ENCODE results near the gene DPM2. TPM values are rescaled to one million over a fixed set of nuclear protein-coding genes. Genes with fewer than 3 reads are reported as not detected.

The DPM2 gene
- total and polyA plus RNA-seq, 2 experiments from 2014 or later, result 27.0 to 66.5 TPM

DNA sequence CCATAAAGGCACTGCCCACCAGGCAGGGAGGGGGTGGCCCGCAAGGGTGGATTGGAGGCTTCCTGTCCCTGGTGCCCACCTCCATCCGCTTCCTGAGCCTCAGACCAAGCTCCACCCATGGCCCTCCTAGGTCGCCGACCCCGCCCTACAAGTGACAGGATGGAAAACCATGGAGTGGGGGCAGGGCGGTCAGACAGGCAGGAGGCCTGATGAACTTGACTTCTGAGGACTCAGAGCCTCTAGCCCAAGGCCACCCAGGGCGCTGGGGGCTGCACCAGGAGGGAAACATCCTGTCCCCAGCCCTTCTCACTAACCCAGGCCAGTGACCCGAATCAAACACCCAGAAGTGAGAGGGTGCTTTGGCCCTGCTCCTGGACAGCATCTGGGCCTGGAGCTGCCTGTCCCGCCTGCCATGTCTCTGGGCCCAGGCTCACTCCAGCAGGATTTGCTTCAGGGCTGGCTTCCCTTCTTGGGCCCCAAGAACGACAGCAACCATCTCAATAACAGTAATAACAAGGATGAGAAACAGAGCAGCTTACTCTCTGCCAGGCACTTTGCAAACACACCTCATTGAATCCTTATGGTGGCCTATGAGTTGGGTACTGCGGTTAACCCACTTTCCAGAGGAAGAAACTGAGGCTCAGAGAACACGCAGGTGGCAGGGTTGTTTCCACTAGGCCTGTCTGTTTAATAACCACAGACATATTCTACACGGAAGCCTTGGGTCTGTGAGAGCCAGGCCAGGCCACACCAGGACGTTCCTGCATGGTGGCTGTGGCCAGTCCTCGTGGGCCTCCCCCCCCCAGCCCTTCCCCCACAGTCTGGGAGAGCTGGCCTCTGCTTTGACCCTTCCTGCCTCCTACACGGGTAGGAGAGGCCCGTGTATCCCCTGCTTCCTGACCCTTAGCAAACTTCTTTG, 33.8 kb downstream of the DPM2 start:
- peak; percentile 36 for DNase-seq
- H3K4me2 ChIP-seq (ENCODE audit: unreplicated experiment), result no peak overlapping the region
- H3K9me2 ChIP-seq (ENCODE audit: insufficient read depth), result no peaks in the 10 kb centered on the region
- no peaks in the 10 kb centered on the region for H4K20me1 ChIP-seq (ENCODE audit: insufficient read depth)
- WGBS, 2 experiments (ENCODE audit: low coverage in 1 of 2, low lambda C conversion rate in 2 of 2, missing lambda C conversion rate in 2 of 2), result 47 to 49% methylated on average over 14 to 17 of the region's 17 CpGs
- no peak overlapping the region for H3K4me3 ChIP-seq
- H3K9me3 ChIP-seq (ENCODE audit: low read depth), result no peaks in the 10 kb centered on the region
- H3K36me3 ChIP-seq (ENCODE audit: low read depth), result no peaks in the 10 kb centered on the region
- H3K9ac ChIP-seq, result peak overlapping the region; percentile 1; the same call in 1 of the 2 replicates
- peak overlapping the region; percentile 25; the same call in 1 of the 2 replicates for H3K27ac ChIP-seq
- TF ChIP-seq EZH2 (IDR thresholded peaks at IDR 0.05; ENCODE audit: insufficient read depth, poor library complexity, severe bottlenecking) (no peak), EZH2phosphoT487 (IDR thresholded peaks at IDR 0.05; ENCODE audit: insufficient read depth, low read depth) (no peak)
- peaks cover 9% of the 10 kb centered on the region; the same call in 1 of the 2 replicates for H3F3A ChIP-seq (ENCODE audit: insufficient read depth)
- peaks cover 32% of the 10 kb centered on the region for H3K4me1 ChIP-seq (ENCODE audit: insufficient read depth)
- no peaks in the 10 kb centered on the region for H3K27me3 ChIP-seq (replicated peaks; ENCODE audit: insufficient read depth)
- in situ Hi-C loops (cut with MboI), result no loop called here
- no peaks in the 10 kb centered on the region for H3K79me2 ChIP-seq (ENCODE audit: insufficient read depth)
- peak overlapping the region; percentile 20; the same call in 1 of the 2 replicates for H2AFZ ChIP-seq

DNA sequence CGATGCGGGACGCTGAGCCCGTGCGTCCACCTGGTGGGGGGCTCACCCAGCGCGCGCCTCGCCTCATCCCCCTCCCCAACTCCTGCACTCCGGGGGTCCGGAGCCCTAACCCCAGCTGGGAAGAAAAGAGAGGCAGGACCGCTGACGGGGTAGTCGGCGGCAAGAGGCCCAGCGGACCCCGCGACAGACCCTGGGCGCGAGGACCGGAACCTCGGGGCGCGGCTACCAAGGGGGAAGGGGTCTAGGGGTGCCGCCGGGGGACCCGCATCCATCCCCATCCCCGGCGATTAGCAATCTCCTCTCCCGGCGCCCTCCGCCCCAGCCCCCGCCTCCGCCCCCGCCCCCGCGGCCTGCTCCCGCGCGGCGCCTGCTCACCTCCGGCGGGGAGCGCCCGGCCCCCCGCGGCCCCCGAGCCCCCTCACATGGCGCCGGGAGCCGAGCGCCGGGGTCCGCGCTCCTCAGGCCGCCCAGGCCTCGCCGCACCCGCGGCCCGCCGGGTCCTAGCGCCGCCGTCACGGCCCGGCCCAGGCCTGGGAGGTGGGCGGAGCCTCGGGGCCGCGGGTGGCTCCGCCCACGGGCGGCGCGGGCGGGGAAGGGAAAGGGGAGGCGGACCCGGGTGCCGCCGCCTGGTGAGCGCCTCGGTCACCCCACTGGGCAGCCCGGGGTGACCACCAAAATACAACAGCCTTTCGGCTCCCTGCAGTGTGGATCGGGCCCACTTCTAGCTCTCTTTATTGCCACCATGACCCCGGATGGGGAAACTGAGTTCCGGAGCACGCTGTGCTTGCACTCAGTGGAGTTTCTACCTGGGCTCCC, 38.3 kb downstream of the DPM2 start, which contains the start of gene ST6GALNAC6:
ST6GALNAC6 (minus strand) TSS at position 476 of the 816 bp plus-strand sequence. CDS start 1,622 bp downstream, outside the sequence.
- Histone ChIP-seq H3K79me2 (ENCODE audit: insufficient read depth) (peaks cover 36% of the 10 kb centered on the region), H3K4me3 (peak within 1 kb of the TSS; percentile 89), H3K9me2 (ENCODE audit: insufficient read depth) (no peaks in the 10 kb centered on the region), H3K27me3 (replicated peaks; ENCODE audit: insufficient read depth) (no peaks in the 10 kb centered on the region), H3K9ac (peak within 1 kb of the TSS; percentile 100), H3K9me3 (ENCODE audit: low read depth) (no peaks in the 10 kb centered on the region), H3K4me1 (ENCODE audit: insufficient read depth) (peaks cover 35% of the 10 kb centered on the region), H3K36me3 (ENCODE audit: low read depth) (peaks cover 13% of the 10 kb centered on the region; the same call in 1 of the 2 replicates), H3F3A (ENCODE audit: insufficient read depth) (peaks cover 5% of the 10 kb centered on the region; the same call in 1 of the 2 replicates), H4K20me1 (ENCODE audit: insufficient read depth) (no peaks in the 10 kb centered on the region), H3K27ac (peak within 1 kb of the TSS; percentile 97), H3K4me2 (ENCODE audit: unreplicated experiment) (peak within 1 kb of the TSS; percentile 87), H2AFZ (peak within 1 kb of the TSS; percentile 68)
- TF ChIP-seq EZH2 (IDR thresholded peaks at IDR 0.05; ENCODE audit: insufficient read depth, poor library complexity, severe bottlenecking) (no peak), EZH2phosphoT487 (IDR thresholded peaks at IDR 0.05; ENCODE audit: insufficient read depth, low read depth) (no peak)
- DNase-seq, result peak; percentile 91
- 2 to 5% methylated on average over 12 to 30 of the region's 89 CpGs for WGBS, 2 experiments (ENCODE audit: low coverage in 1 of 2, low lambda C conversion rate in 2 of 2, missing lambda C conversion rate in 2 of 2)
- in situ Hi-C loops (cut with MboI), result no loop called here

DNA sequence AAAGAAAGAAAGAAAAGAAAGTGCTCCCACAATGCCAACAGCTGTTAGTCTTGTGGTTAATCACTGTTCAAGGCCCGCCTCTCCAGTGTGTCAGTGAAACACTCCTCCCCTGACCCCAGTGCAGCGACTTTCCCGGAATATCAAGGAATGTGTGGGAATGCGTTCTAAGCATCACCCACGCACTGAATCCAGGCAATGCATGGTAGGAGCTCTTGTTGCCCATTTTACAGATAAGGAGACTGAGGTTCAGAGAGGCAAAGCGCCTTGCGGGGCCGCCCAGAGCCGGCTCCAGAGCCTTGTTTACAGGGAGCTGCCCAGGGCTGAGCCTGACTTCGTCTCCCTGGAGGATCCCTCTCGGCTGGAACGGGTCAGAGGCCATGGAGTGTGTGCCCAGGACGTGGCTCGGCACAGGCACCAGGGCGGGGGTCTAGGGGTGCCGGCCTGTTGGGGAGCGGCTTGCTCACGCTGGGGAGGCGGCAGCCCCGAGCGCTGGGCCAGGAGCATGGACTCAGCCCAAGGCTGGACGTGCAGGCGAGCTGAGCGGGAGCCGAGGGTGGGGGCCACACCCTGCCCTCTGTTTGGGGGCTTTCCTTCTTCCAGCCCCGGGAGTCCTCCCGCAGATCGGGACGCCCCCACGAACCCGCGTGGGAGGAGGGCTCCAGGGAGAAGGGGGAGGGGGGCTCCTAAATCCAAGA, 39.1 kb downstream of the DPM2 start:
- in situ Hi-C loops (cut with MboI), result no loop called here
- Histone ChIP-seq H3K27ac (peak overlapping the region; percentile 97), H3K4me2 (ENCODE audit: unreplicated experiment) (peak overlapping the region; percentile 87), H3K79me2 (ENCODE audit: insufficient read depth) (peaks cover 38% of the 10 kb centered on the region), H3F3A (ENCODE audit: insufficient read depth) (peaks cover 5% of the 10 kb centered on the region; the same call in 1 of the 2 replicates), H3K36me3 (ENCODE audit: low read depth) (peaks cover 21% of the 10 kb centered on the region; the same call in 1 of the 2 replicates), H3K9me3 (ENCODE audit: low read depth) (no peaks in the 10 kb centered on the region), H3K27me3 (replicated peaks; ENCODE audit: insufficient read depth) (no peaks in the 10 kb centered on the region), H3K4me1 (ENCODE audit: insufficient read depth) (peaks cover 34% of the 10 kb centered on the region), H3K4me3 (peak overlapping the region; percentile 89), H4K20me1 (ENCODE audit: insufficient read depth) (no peaks in the 10 kb centered on the region), H2AFZ (no peak overlapping the region), H3K9me2 (ENCODE audit: insufficient read depth) (no peaks in the 10 kb centered on the region), H3K9ac (peak overlapping the region; percentile 100)
- peak; percentile 94 for DNase-seq
- TF ChIP-seq EZH2phosphoT487 (IDR thresholded peaks at IDR 0.05; ENCODE audit: insufficient read depth, low read depth) (no peak), EZH2 (IDR thresholded peaks at IDR 0.05; ENCODE audit: insufficient read depth, poor library complexity, severe bottlenecking) (no peak)
- 1% methylated on average over 31 to 32 of the region's 32 CpGs for WGBS, 2 experiments (ENCODE audit: low coverage in 1 of 2, low lambda C conversion rate in 2 of 2, missing lambda C conversion rate in 2 of 2)
